ENCODE measurements around the gene POLDIP2.

Gene POLDIP2

DNA sequence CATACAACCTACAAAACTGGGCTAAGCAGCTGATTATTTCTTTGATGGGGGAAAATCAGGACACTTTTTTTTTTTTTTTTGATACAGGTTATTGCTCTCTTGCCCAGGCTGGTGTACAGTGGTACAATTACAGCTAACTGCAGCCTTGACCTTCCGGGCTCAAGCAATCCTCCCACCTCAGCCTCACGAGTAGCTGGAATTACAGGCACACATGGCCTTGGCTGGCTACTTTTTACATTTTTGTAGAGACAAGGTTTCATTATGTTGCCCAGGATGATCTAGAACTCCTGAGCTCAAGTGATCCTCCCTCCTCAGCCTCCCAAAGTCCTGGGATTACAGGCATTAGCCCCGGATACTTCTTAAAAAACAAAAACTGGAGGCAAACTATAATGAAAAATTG lies 58.9 kb downstream of the POLDIP2 start:
- no peaks in the 10 kb centered on the region for H3K4me1 ChIP-seq (ENCODE audit: control insufficient read depth in 5 of 5, insufficient read depth in 5 of 5, low read length in 5 of 5)
- no peak overlapping the region for H3K9ac ChIP-seq (ENCODE audit: low read length in 5 of 5)
- no peak overlapping the region for H3K27ac ChIP-seq (ENCODE audit: low read depth, low read length)
- H3K27me3 ChIP-seq (ENCODE audit: control insufficient read depth in 5 of 5, insufficient read depth in 4 of 5, low read length in 5 of 5), result peaks cover 0 to 4% (median 0%) of the 10 kb centered on the region in 5 donors
- no peak overlapping the region for H3K4me3 ChIP-seq (ENCODE audit: low read depth in 1 of 5, low read length in 5 of 5)
- H3K9me3 ChIP-seq (ENCODE audit: control insufficient read depth in 5 of 5, low read length in 5 of 5), result no peaks in the 10 kb centered on the region
- H3K36me3 ChIP-seq (ENCODE audit: control insufficient read depth in 5 of 5, insufficient read depth in 5 of 5, low read length in 5 of 5), result no peaks in the 10 kb centered on the region
